Psoas muscle (tissue), 8 donors: ENCODE data around the gene AFF3. TPM values are rescaled to one million over a fixed set of nuclear protein-coding genes. Genes with fewer than 3 reads are reported as not detected.

Experiments
- ATAC-seq, 4 donors: fragments of 200-7000 bp; cut with Tn5 transposase; one replicate each; pipeline ENCODE4 v1.9.1; 2020; ENCODE audit warnings: moderate library complexity in 3 of 4, mild to moderate bottlenecking in 2 of 4
- DNase-seq, 2 donors: peaks; one replicate each; pipeline ENCODE4 v3.0.0-alpha.2; 2020
- H3K27ac ChIP-seq: fragments of 200-600 bp; one replicate; pipeline ENCODE4 v1.8.0; 2022
- H3K27me3 ChIP-seq, 3 donors: fragments of 200-600 bp in 1 of 3; one replicate each; pipeline versions ENCODE4 v1.6.1 to v1.8.0; 2013 to 2022; ENCODE audit warnings: low read length in 2 of 3, mild to moderate bottlenecking in 2 of 3, moderate library complexity in 1 of 3; ENCODE audit not compliant: insufficient read depth in 3 of 3
- H3K36me3 ChIP-seq, 2 donors: fragments of 200-600 bp in 1 of 2; one replicate each; pipeline versions ENCODE4 v1.6.1 to v1.8.0; 2013 to 2022; ENCODE audit warnings: low read depth in 1 of 2, mild to moderate bottlenecking in 1 of 2, moderate library complexity in 1 of 2; ENCODE audit not compliant: insufficient read depth in 1 of 2
- H3K4me1 ChIP-seq: fragments of 200-600 bp; one replicate; pipeline ENCODE4 v1.8.0; 2022
- H3K4me3 ChIP-seq: fragments of 200-600 bp; one replicate; pipeline ENCODE4 v1.8.0; 2022; ENCODE audit warnings: mild to moderate bottlenecking
- H3K9me3 ChIP-seq: fragments of 200-600 bp; one replicate; pipeline ENCODE4 v1.8.0; 2022
- CTCF ChIP-seq: fragments of 200-600 bp; IDR thresholded peaks from one replicate; pipeline ENCODE4 v1.8.0; 2022; ENCODE audit warnings: antibody characterized with exemption
- WGBS, 3 donors: extraction: QIAGEN DNeasy Blood & Tissue Kit; methylation state at CpG; one replicate each; pipeline versions ENCODE4 v1.1.6 to v1.1.7; 2013; 5-methylcytosine and 5-hydroxymethylcytosine counted together
- intact Hi-C, 2 donors: fragments of 100-400 bp; cut with DNase I; formaldehyde crosslinking; loops; one replicate each; pipeline versions ENCODE4 v1.11.0 to v1.14.2; 2022
- polyA plus RNA-seq, 3 donors: library from polyadenylated mRNA; stranded (reverse); fragments of 200-250 nt; gene quantifications; one replicate each; pipeline ENCODE4 v1.2.3, GENCODE V29; 2013
- total RNA-seq, 4 donors: library from RNA; stranded (reverse); fragmentation: NEBNext Ultra II Directional in 2 of 4; extraction: Animal tissue kit (Norgen Biotek cat#: 25700) in 2 of 4; gene quantifications; one replicate each; pipeline versions ENCODE4 v1.2.1 to v1.2.4, GENCODE V29; 2021 to 2023
- donor health status: healthy with polysubstance abuse.
- donor health status: DM: no; HTN: no; CAD: no; lungs with moderate emphysema.
- donor health status: Bipolar disorder and iron deficiency.
- donor health status: healthy.
- donor health status: DM: yes; HTN: yes; CAD: no.
- donor health status: DM: no; HTN: no; CAD: no.
- donor health status: DM: no; HTN: no; CAD: no.
- donor health status: DM: yes; HTN: yes; CAD: no.

The AFF3 gene
- total and polyA plus RNA-seq, 7 donors, result 0.08 to 2.9 (median 0.44) TPM

GRCh38 chr2:100004959-100005387, 137.4 kb downstream of the AFF3 start:
- ATAC-seq (no peak), DNase-seq (no peak)
- no peak for TF ChIP-seq CTCF
- Histone ChIP-seq H3K27me3 (peaks cover 0 to 5% (median 0%) of the 10 kb centered on the region in 3 donors), H3K4me3 (no peak overlapping the region), H3K4me1 (no peaks in the 10 kb centered on the region), H3K27ac (no peak overlapping the region), H3K36me3 (no peaks in the 10 kb centered on the region), H3K9me3 (no peaks in the 10 kb centered on the region)
- intact Hi-C loops, result no loop called here
- WGBS, 3 donors, result 72 to 76% (median 74%) methylated on average over 2 of the region's 2 CpGs

GRCh38 chr2:100004348-100004884, 138.0 kb downstream of the AFF3 start:
- peaks cover 0 to 5% (median 0%) of the 10 kb centered on the region in 3 donors for H3K27me3 ChIP-seq
- intact Hi-C loops, result no loop called here
- no peak for TF ChIP-seq CTCF
- no peak for ATAC-seq
- H3K36me3 ChIP-seq, result no peaks in the 10 kb centered on the region
- H3K4me3 ChIP-seq, result no peak overlapping the region
- H3K27ac ChIP-seq, result no peak overlapping the region
- DNase-seq, result no peak
- 88 to 94% (median 94%) methylated on average over 3 of the region's 3 CpGs for WGBS, 3 donors
- H3K4me1 ChIP-seq, result no peaks in the 10 kb centered on the region
- no peaks in the 10 kb centered on the region for H3K9me3 ChIP-seq

- TF ChIP-seq CTCF, result no peak
- ATAC-seq, result no peak
- intact Hi-C loops, result no loop called here
- Histone ChIP-seq H3K4me3 (no peak overlapping the region), H3K4me1 (no peaks in the 10 kb centered on the region), H3K9me3 (no peaks in the 10 kb centered on the region), H3K27ac (no peak overlapping the region), H3K36me3 (no peaks in the 10 kb centered on the region), H3K27me3 (no peaks in the 10 kb centered on the region)
- no peak for DNase-seq
- WGBS, 3 donors, result 86% methylated on average over 6 of the region's 6 CpGs
Measured at GRCh38 chr2:100002059-100002458, 140.3 kb downstream of the AFF3 start.

GRCh38 chr2:100000915-100001707, 141.3 kb downstream of the AFF3 start:
- ATAC-seq, result no peak
- Histone ChIP-seq H3K27ac (no peak overlapping the region), H3K9me3 (no peaks in the 10 kb centered on the region), H3K36me3 (no peaks in the 10 kb centered on the region), H3K4me3 (no peak overlapping the region), H3K27me3 (no peaks in the 10 kb centered on the region), H3K4me1 (no peaks in the 10 kb centered on the region)
- intact Hi-C loops, result no loop called here
- WGBS, 3 donors, result 84 to 87% (median 87%) methylated on average over 22 of the region's 22 CpGs
- TF ChIP-seq CTCF, result no peak
- DNase-seq, result no peak
